Mesendoderm (in vitro differentiated cells): ENCODE data around the gene NUP188.

Source experiments
- DNase-seq: peaks from one replicate; pipeline ENCODE4 v3.0.0; 2013
- H2AK5ac ChIP-seq: 2 replicates; pipeline ENCODE4 v1.6.1; 2013; ENCODE audit warnings: low read length, inconsistent platforms
- H2BK120ac ChIP-seq: 2 replicates; pipeline ENCODE4 v1.6.1; 2013; ENCODE audit warnings: low read depth, mild to moderate bottlenecking, low read length, moderate library complexity, mixed read lengths
- H2BK15ac ChIP-seq: replicated peaks from 2 replicates; pipeline ENCODE4 v1.6.1; 2013; ENCODE audit warnings: low read depth, mild to moderate bottlenecking, moderate library complexity
- H2BK5ac ChIP-seq: 2 replicates; pipeline ENCODE4 v1.6.1; 2013; ENCODE audit warnings: low read length, inconsistent platforms
- H3K18ac ChIP-seq: 2 replicates; pipeline ENCODE4 v1.6.1; 2013; ENCODE audit warnings: mild to moderate bottlenecking, low read length, mixed read lengths
- H3K23ac ChIP-seq: one replicate; pipeline ENCODE4 v1.6.1; 2013; ENCODE audit warnings: low read length
- H3K27ac ChIP-seq: 2 replicates; pipeline ENCODE4 v1.5.1; 2013; ENCODE audit warnings: low read depth, mild to moderate bottlenecking, inconsistent platforms, low read length, moderate library complexity
- H3K27me3 ChIP-seq: 2 replicates; pipeline ENCODE4 v1.6.1; 2013; ENCODE audit warnings: low read length, control low read depth, mild to moderate bottlenecking, inconsistent platforms; ENCODE audit not compliant: insufficient read depth, poor library complexity
- H3K36me3 ChIP-seq: 2 replicates; pipeline ENCODE4 v1.6.1; 2013; ENCODE audit warnings: low read length, inconsistent platforms; ENCODE audit not compliant: control insufficient read depth, insufficient read depth
- H3K4ac ChIP-seq: one replicate; pipeline ENCODE4 v1.6.1; 2013; ENCODE audit warnings: low read depth, mild to moderate bottlenecking, low read length, moderate library complexity
- H3K4me1 ChIP-seq: 2 replicates; pipeline ENCODE4 v1.6.1; 2013; ENCODE audit warnings: low read depth, low read length, inconsistent platforms; ENCODE audit not compliant: control insufficient read depth
- H3K4me2 ChIP-seq: 2 replicates; pipeline ENCODE4 v1.6.1; 2013; ENCODE audit warnings: low read length
- H3K4me3 ChIP-seq: 2 replicates; pipeline ENCODE4 v1.5.1; 2013; ENCODE audit warnings: mild to moderate bottlenecking, low read length
- H3K56ac ChIP-seq: one replicate; pipeline ENCODE4 v1.6.1; 2013; ENCODE audit warnings: low read length
- H3K79me1 ChIP-seq: 2 replicates; pipeline ENCODE4 v1.6.1; 2013; ENCODE audit warnings: low read length, inconsistent platforms
- H3K79me2 ChIP-seq: 2 replicates; pipeline ENCODE4 v1.6.1; 2013; ENCODE audit warnings: mild to moderate bottlenecking, low read length; ENCODE audit not compliant: control insufficient read depth, insufficient read depth
- H3K9ac ChIP-seq: 2 replicates; pipeline ENCODE4 v1.6.1; 2013; ENCODE audit warnings: low read length, inconsistent platforms
- H4K5ac ChIP-seq: one replicate; pipeline ENCODE4 v1.6.1; 2013; ENCODE audit warnings: low read length
- H4K8ac ChIP-seq: one replicate; pipeline ENCODE4 v1.6.1; 2013; ENCODE audit warnings: low read depth, mild to moderate bottlenecking, control low read depth, low read length, moderate library complexity
- WGBS: extraction: QIAGEN DNeasy Blood & Tissue Kit; methylation state at CpG from one replicate; pipeline ENCODE4 v1.1.7; 2013; ENCODE audit warnings: low lambda C conversion rate, missing lambda C conversion rate; ENCODE audit not compliant: insufficient coverage; ENCODE audit errors: extremely low coverage; 5-methylcytosine and 5-hydroxymethylcytosine counted together

Gene NUP188

GRCh38 chr9:128901822-128902221 is 45.7 kb upstream of the NUP188 start:
- no peak overlapping the region for H2AK5ac ChIP-seq
- no peak overlapping the region for H4K5ac ChIP-seq
- H3K56ac ChIP-seq, result no peak overlapping the region
- no peak overlapping the region for H2BK120ac ChIP-seq
- H3K23ac ChIP-seq, result no peak overlapping the region
- WGBS, result no CpG with 5 or more reads among the region's 5 CpGs
- peaks cover 2% of the 10 kb centered on the region for H3K36me3 ChIP-seq
- peaks cover 13% of the 10 kb centered on the region for H3K79me2 ChIP-seq
- no peaks in the 10 kb centered on the region for H3K4me1 ChIP-seq
- DNase-seq, result no peak
- no peak overlapping the region for H2BK15ac ChIP-seq
- no peak overlapping the region for H3K9ac ChIP-seq
- no peak overlapping the region for H4K8ac ChIP-seq
- H3K79me1 ChIP-seq, result peaks cover 11% of the 10 kb centered on the region
- no peak overlapping the region for H3K4ac ChIP-seq
- no peak overlapping the region for H2BK5ac ChIP-seq
- H3K27me3 ChIP-seq, result no peaks in the 10 kb centered on the region
- H3K18ac ChIP-seq, result no peak overlapping the region
- no peak overlapping the region for H3K27ac ChIP-seq
- H3K4me2 ChIP-seq, result no peak overlapping the region
- H3K4me3 ChIP-seq, result no peak overlapping the region

- no peak overlapping the region for H4K5ac ChIP-seq
- no peaks in the 10 kb centered on the region for H3K4me1 ChIP-seq
- H3K23ac ChIP-seq, result no peak overlapping the region
- H3K18ac ChIP-seq, result no peak overlapping the region
- peaks cover 4% of the 10 kb centered on the region for H3K36me3 ChIP-seq
- no peak overlapping the region for H3K4me3 ChIP-seq
- no CpG with 5 or more reads among the region's 23 CpGs for WGBS
- peaks cover 12% of the 10 kb centered on the region for H3K79me2 ChIP-seq
- H2BK120ac ChIP-seq, result no peak overlapping the region
- no peak overlapping the region for H3K4me2 ChIP-seq
- H3K4ac ChIP-seq, result no peak overlapping the region
- H3K79me1 ChIP-seq, result peaks cover 11% of the 10 kb centered on the region
- no peak overlapping the region for H3K27ac ChIP-seq
- H3K27me3 ChIP-seq, result no peaks in the 10 kb centered on the region
- H3K56ac ChIP-seq, result no peak overlapping the region
- no peak overlapping the region for H2AK5ac ChIP-seq
- DNase-seq, result no peak
- H4K8ac ChIP-seq, result no peak overlapping the region
- no peak overlapping the region for H2BK5ac ChIP-seq
- no peak overlapping the region for H3K9ac ChIP-seq
- H2BK15ac ChIP-seq, result no peak overlapping the region
Measured at GRCh38 chr9:128902351-128903078, 45.0 kb upstream of the NUP188 start.

- H3K4me2 ChIP-seq, result no peak overlapping the region
- no peak overlapping the region for H4K5ac ChIP-seq
- no peak overlapping the region for H3K56ac ChIP-seq
- peaks cover 12% of the 10 kb centered on the region for H3K79me1 ChIP-seq
- no peaks in the 10 kb centered on the region for H3K27me3 ChIP-seq
- H3K9ac ChIP-seq, result no peak overlapping the region
- no peak overlapping the region for H3K18ac ChIP-seq
- no CpG with 5 or more reads among the region's 2 CpGs for WGBS
- no peak overlapping the region for H2BK5ac ChIP-seq
- H3K27ac ChIP-seq, result no peak overlapping the region
- no peak overlapping the region for H2BK15ac ChIP-seq
- H3K4ac ChIP-seq, result no peak overlapping the region
- no peak overlapping the region for H2AK5ac ChIP-seq
- H4K8ac ChIP-seq, result no peak overlapping the region
- H3K23ac ChIP-seq, result no peak overlapping the region
- DNase-seq, result no peak
- no peak overlapping the region for H2BK120ac ChIP-seq
- H3K4me3 ChIP-seq, result no peak overlapping the region
- peaks cover 12% of the 10 kb centered on the region for H3K79me2 ChIP-seq
- H3K4me1 ChIP-seq, result no peaks in the 10 kb centered on the region
- H3K36me3 ChIP-seq, result peaks cover 7% of the 10 kb centered on the region
Measured at GRCh38 chr9:128903079-128903461, 44.4 kb upstream of the NUP188 start.

- no peak overlapping the region for H3K4ac ChIP-seq
- H3K23ac ChIP-seq, result no peak overlapping the region
- no peak overlapping the region for H3K56ac ChIP-seq
- WGBS, result no CpG with 5 or more reads among the region's 10 CpGs
- no peak overlapping the region for H3K9ac ChIP-seq
- H2BK120ac ChIP-seq, result no peak overlapping the region
- no peak overlapping the region for H2AK5ac ChIP-seq
- H2BK15ac ChIP-seq, result no peak overlapping the region
- H3K4me2 ChIP-seq, result no peak overlapping the region
- no peak for DNase-seq
- H4K5ac ChIP-seq, result no peak overlapping the region
- H3K79me1 ChIP-seq, result peaks cover 11% of the 10 kb centered on the region
- peaks cover 9% of the 10 kb centered on the region for H3K79me2 ChIP-seq
- no peak overlapping the region for H3K27ac ChIP-seq
- no peaks in the 10 kb centered on the region for H3K4me1 ChIP-seq
- H2BK5ac ChIP-seq, result no peak overlapping the region
- no peak overlapping the region for H3K4me3 ChIP-seq
- no peak overlapping the region for H3K18ac ChIP-seq
- H3K36me3 ChIP-seq, result peaks cover 14% of the 10 kb centered on the region
- no peak overlapping the region for H4K8ac ChIP-seq
- no peaks in the 10 kb centered on the region for H3K27me3 ChIP-seq
Measured at GRCh38 chr9:128903871-128904620, 43.5 kb upstream of the NUP188 start.

GRCh38 chr9:128905964-128906363 is 41.5 kb upstream of the NUP188 start:
- H2BK5ac ChIP-seq, result no peak overlapping the region
- no peak overlapping the region for H3K9ac ChIP-seq
- no peak overlapping the region for H3K18ac ChIP-seq
- DNase-seq, result no peak
- no peak overlapping the region for H3K4me3 ChIP-seq
- H3K27me3 ChIP-seq, result no peaks in the 10 kb centered on the region
- no peak overlapping the region for H2BK15ac ChIP-seq
- H3K27ac ChIP-seq, result no peak overlapping the region
- H3K4ac ChIP-seq, result no peak overlapping the region
- no peak overlapping the region for H4K8ac ChIP-seq
- no peak overlapping the region for H2AK5ac ChIP-seq
- peaks cover 17% of the 10 kb centered on the region for H3K79me1 ChIP-seq
- peaks cover 14% of the 10 kb centered on the region for H3K36me3 ChIP-seq
- no peak overlapping the region for H3K23ac ChIP-seq
- no peak overlapping the region for H3K56ac ChIP-seq
- peaks cover 7% of the 10 kb centered on the region for H3K79me2 ChIP-seq
- WGBS, result no CpG with 5 or more reads among the region's 7 CpGs
- no peak overlapping the region for H3K4me2 ChIP-seq
- no peak overlapping the region for H4K5ac ChIP-seq
- H2BK120ac ChIP-seq, result no peak overlapping the region
- H3K4me1 ChIP-seq, result peaks cover 3% of the 10 kb centered on the region
